ENCODE data around the gene TSPAN1.

TSPAN1 gene

DNA sequence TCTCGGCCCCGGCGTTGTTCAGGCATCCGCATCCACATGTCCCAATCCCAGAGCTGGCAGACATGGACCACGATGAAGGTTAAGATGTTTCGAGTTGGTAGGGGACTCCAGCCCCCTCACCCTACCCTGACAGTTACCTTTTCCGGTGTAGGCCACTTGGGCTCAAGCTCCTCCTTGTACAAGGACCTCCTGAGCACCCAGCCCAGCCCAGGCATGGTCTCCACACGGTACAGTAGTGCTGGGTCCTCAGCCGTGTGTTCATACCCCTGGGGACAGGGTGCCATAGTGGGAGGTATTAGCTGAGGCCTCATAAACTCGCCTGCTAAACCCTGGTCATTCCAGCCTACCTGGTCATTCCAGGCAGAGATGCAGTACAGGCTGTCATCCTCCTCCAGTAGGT, 17.3 kb downstream of the TSPAN1 start:
- H3K4me2 ChIP-seq (ENCODE audit: low read length): no peak overlapping the region
- H2BK15ac ChIP-seq (replicated peaks; ENCODE audit: low read depth): no peak overlapping the region
- H3K23ac ChIP-seq (ENCODE audit: low read length): no peak overlapping the region
- no peak overlapping the region for H2AK5ac ChIP-seq (ENCODE audit: low read length)
- H3K36me3 ChIP-seq (ENCODE audit: control insufficient read depth, insufficient read depth, low read length): peaks cover 11% of the 10 kb centered on the region
- no peak overlapping the region for H4K5ac ChIP-seq (ENCODE audit: low read length)
- no peaks in the 10 kb centered on the region for H3K79me1 ChIP-seq (ENCODE audit: low read length)
- H3K4ac ChIP-seq (ENCODE audit: low read depth, low read length): no peak overlapping the region
- H3K4me1 ChIP-seq (ENCODE audit: control insufficient read depth, low read depth, low read length): no peaks in the 10 kb centered on the region
- no peaks in the 10 kb centered on the region for H3K27me3 ChIP-seq (ENCODE audit: insufficient read depth, low read length, poor library complexity)
- no peak overlapping the region for H2BK120ac ChIP-seq (ENCODE audit: low read depth, low read length)
- no peak overlapping the region for H3K56ac ChIP-seq (ENCODE audit: low read length)
- no peak overlapping the region for H3K18ac ChIP-seq (ENCODE audit: low read length)
- no peak overlapping the region for H3K4me3 ChIP-seq (ENCODE audit: low read length)
- no peak overlapping the region for H2BK5ac ChIP-seq (ENCODE audit: low read length)
- no peaks in the 10 kb centered on the region for H3K79me2 ChIP-seq (ENCODE audit: control insufficient read depth, insufficient read depth, low read length)
- H3K9ac ChIP-seq (ENCODE audit: low read length): no peak overlapping the region
- WGBS (ENCODE audit: extremely low coverage, insufficient coverage, low lambda C conversion rate): no CpG with 5 or more reads among the region's 10 CpGs
- DNase-seq: no peak
- H4K8ac ChIP-seq (ENCODE audit: low read depth, low read length): no peak overlapping the region
- H3K27ac ChIP-seq (ENCODE audit: low read depth, low read length): no peak overlapping the region

DNA sequence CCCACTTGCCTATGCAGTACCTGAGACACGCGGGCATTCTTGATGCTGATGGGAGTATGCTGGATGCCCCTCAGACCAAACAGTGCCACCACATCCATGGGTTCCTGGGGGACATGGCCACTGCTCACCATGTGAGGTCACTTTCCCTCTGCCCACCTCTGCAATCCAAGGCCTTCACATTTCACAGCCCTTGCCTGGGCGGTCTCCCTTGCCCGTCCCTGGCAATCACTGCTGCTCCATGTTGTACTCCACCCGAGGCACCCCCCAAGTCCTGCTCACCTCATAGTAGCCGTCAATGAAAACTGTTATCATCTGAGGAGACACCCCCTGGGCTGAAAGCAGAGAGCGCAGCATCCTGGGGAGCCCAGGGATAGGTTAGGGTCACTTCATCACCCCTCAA, 18.4 kb downstream of the TSPAN1 start:
- Histone ChIP-seq H3K4ac (ENCODE audit: low read depth, low read length) (no peak overlapping the region), H4K5ac (ENCODE audit: low read length) (no peak overlapping the region), H2BK120ac (ENCODE audit: low read depth, low read length) (no peak overlapping the region), H4K8ac (ENCODE audit: low read depth, low read length) (no peak overlapping the region), H3K79me2 (ENCODE audit: control insufficient read depth, insufficient read depth, low read length) (no peaks in the 10 kb centered on the region), H3K27ac (ENCODE audit: low read depth, low read length) (no peak overlapping the region), H2AK5ac (ENCODE audit: low read length) (no peak overlapping the region), H3K79me1 (ENCODE audit: low read length) (peaks cover 2% of the 10 kb centered on the region), H3K23ac (ENCODE audit: low read length) (no peak overlapping the region), H2BK15ac (replicated peaks; ENCODE audit: low read depth) (no peak overlapping the region), H3K36me3 (ENCODE audit: control insufficient read depth, insufficient read depth, low read length) (peaks cover 8% of the 10 kb centered on the region), H3K4me3 (ENCODE audit: low read length) (no peak overlapping the region), H3K4me1 (ENCODE audit: control insufficient read depth, low read depth, low read length) (no peaks in the 10 kb centered on the region), H3K27me3 (ENCODE audit: insufficient read depth, low read length, poor library complexity) (no peaks in the 10 kb centered on the region), H3K9ac (ENCODE audit: low read length) (no peak overlapping the region), H3K56ac (ENCODE audit: low read length) (no peak overlapping the region), H2BK5ac (ENCODE audit: low read length) (no peak overlapping the region), H3K4me2 (ENCODE audit: low read length) (no peak overlapping the region), H3K18ac (ENCODE audit: low read length) (no peak overlapping the region)
- no CpG with 5 or more reads among the region's 7 CpGs for WGBS (ENCODE audit: extremely low coverage, insufficient coverage, low lambda C conversion rate)
- DNase-seq: no peak

DNA sequence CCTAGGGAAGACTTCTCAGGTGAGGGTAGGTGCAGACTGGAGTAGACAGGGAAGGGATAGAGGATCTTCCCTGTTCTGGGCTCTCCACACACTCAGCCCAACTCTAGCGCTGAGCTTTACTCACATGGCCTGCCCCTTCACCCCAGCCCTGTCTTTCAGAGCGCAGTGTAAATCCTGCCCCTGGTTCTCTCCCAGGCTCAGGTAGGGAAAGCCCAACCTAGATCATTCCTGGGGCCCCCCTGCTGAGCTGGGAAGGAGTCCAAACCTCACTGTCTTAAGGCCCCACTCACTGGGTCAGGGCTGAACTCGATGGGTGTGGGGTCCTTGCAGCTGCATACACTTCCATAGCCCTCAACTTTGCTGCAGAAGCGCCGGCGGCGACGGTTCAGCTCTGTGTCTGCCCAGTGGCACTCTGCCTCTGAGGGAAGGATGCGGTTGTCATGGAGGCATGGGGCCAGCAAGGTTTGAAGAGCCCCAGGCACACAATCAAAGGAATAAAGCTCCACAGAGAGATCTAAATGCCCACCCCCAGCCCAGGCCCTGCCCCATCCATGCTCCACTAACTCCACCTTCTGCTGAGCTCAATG, 19.2 kb downstream of the TSPAN1 start:
- H3K79me1 ChIP-seq (ENCODE audit: low read length): peaks cover 2% of the 10 kb centered on the region

DNA sequence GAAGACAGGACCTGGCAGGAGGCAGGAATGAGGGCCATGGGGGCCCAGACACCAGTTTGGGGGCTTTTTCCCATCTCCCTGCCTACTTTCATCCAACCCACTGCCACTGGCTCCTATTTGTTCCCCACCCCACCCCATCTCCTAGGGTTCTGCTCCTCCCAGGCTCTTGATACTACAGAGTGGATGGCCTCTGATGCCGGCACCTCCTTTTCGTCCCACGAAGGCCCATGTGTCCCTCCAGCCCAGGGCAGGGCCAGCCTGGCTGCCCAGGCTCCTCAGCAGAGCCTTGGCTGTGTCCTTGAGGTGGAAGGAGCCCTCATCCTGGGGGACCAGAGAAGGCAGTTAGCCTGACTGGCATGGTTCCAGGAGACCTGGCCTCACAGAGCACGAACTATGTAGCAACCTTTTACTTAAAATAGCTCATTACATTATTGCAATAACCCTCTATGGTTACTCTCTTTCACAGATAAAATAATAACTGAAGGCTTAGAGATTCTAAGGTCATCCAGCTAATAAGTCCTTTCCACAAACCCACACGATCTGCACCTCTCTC, 19.8 kb downstream of the TSPAN1 start:
- no peak overlapping the region for H3K23ac ChIP-seq (ENCODE audit: low read length)
- WGBS (ENCODE audit: extremely low coverage, insufficient coverage, low lambda C conversion rate): no CpG with 5 or more reads among the region's 5 CpGs
- peaks cover 2% of the 10 kb centered on the region for H3K79me1 ChIP-seq (ENCODE audit: low read length)
- peaks cover 8% of the 10 kb centered on the region for H3K36me3 ChIP-seq (ENCODE audit: control insufficient read depth, insufficient read depth, low read length)
- H2BK5ac ChIP-seq (ENCODE audit: low read length): no peak overlapping the region
- no peak for DNase-seq
- H4K8ac ChIP-seq (ENCODE audit: low read depth, low read length): no peak overlapping the region
- H3K4me3 ChIP-seq (ENCODE audit: low read length): no peak overlapping the region
- no peak overlapping the region for H3K4ac ChIP-seq (ENCODE audit: low read depth, low read length)
- no peak overlapping the region for H3K4me2 ChIP-seq (ENCODE audit: low read length)
- no peak overlapping the region for H2BK120ac ChIP-seq (ENCODE audit: low read depth, low read length)
- no peak overlapping the region for H2AK5ac ChIP-seq (ENCODE audit: low read length)
- no peak overlapping the region for H4K5ac ChIP-seq (ENCODE audit: low read length)
- H3K27me3 ChIP-seq (ENCODE audit: insufficient read depth, low read length, poor library complexity): no peaks in the 10 kb centered on the region
- H3K4me1 ChIP-seq (ENCODE audit: control insufficient read depth, low read depth, low read length): no peaks in the 10 kb centered on the region
- H3K18ac ChIP-seq (ENCODE audit: low read length): no peak overlapping the region
- no peaks in the 10 kb centered on the region for H3K79me2 ChIP-seq (ENCODE audit: control insufficient read depth, insufficient read depth, low read length)
- H3K27ac ChIP-seq (ENCODE audit: low read depth, low read length): no peak overlapping the region
- no peak overlapping the region for H3K56ac ChIP-seq (ENCODE audit: low read length)
- no peak overlapping the region for H2BK15ac ChIP-seq (replicated peaks; ENCODE audit: low read depth)
- H3K9ac ChIP-seq (ENCODE audit: low read length): no peak overlapping the region

More for the DNA sequence above, 19.2 kb downstream of the TSPAN1 start:
- H2AK5ac ChIP-seq (ENCODE audit: low read length): no peak overlapping the region
- H2BK120ac ChIP-seq (ENCODE audit: low read depth, low read length): no peak overlapping the region
- H3K56ac ChIP-seq (ENCODE audit: low read length): no peak overlapping the region
- H2BK15ac ChIP-seq (replicated peaks; ENCODE audit: low read depth): no peak overlapping the region
- no peak overlapping the region for H2BK5ac ChIP-seq (ENCODE audit: low read length)
- H3K4me2 ChIP-seq (ENCODE audit: low read length): no peak overlapping the region
- no peak overlapping the region for H3K4me3 ChIP-seq (ENCODE audit: low read length)
- H3K36me3 ChIP-seq (ENCODE audit: control insufficient read depth, insufficient read depth, low read length): peaks cover 8% of the 10 kb centered on the region
- no peaks in the 10 kb centered on the region for H3K4me1 ChIP-seq (ENCODE audit: control insufficient read depth, low read depth, low read length)
- WGBS (ENCODE audit: extremely low coverage, insufficient coverage, low lambda C conversion rate): no CpG with 5 or more reads among the region's 9 CpGs
- H3K27me3 ChIP-seq (ENCODE audit: insufficient read depth, low read length, poor library complexity): no peaks in the 10 kb centered on the region
- H3K9ac ChIP-seq (ENCODE audit: low read length): no peak overlapping the region
- peak; percentile 76 for DNase-seq
- H4K8ac ChIP-seq (ENCODE audit: low read depth, low read length): no peak overlapping the region
- H3K27ac ChIP-seq (ENCODE audit: low read depth, low read length): no peak overlapping the region
- H3K18ac ChIP-seq (ENCODE audit: low read length): no peak overlapping the region
- H3K79me2 ChIP-seq (ENCODE audit: control insufficient read depth, insufficient read depth, low read length): no peaks in the 10 kb centered on the region
- H4K5ac ChIP-seq (ENCODE audit: low read length): no peak overlapping the region
- H3K23ac ChIP-seq (ENCODE audit: low read length): no peak overlapping the region
- H3K4ac ChIP-seq (ENCODE audit: low read depth, low read length): no peak overlapping the region

GRCh38 chr1:46196609-46197008, 21.7 kb downstream of the TSPAN1 start:
- Histone ChIP-seq H2BK15ac (replicated peaks; ENCODE audit: low read depth) (no peak overlapping the region), H2BK5ac (ENCODE audit: low read length) (no peak overlapping the region), H3K18ac (ENCODE audit: low read length) (no peak overlapping the region), H3K79me1 (ENCODE audit: low read length) (peaks cover 2% of the 10 kb centered on the region), H3K27me3 (ENCODE audit: insufficient read depth, low read length, poor library complexity) (no peaks in the 10 kb centered on the region), H3K79me2 (ENCODE audit: control insufficient read depth, insufficient read depth, low read length) (no peaks in the 10 kb centered on the region), H3K36me3 (ENCODE audit: control insufficient read depth, insufficient read depth, low read length) (peaks cover 8% of the 10 kb centered on the region), H2AK5ac (ENCODE audit: low read length) (no peak overlapping the region), H3K23ac (ENCODE audit: low read length) (no peak overlapping the region), H4K5ac (ENCODE audit: low read length) (no peak overlapping the region), H3K4ac (ENCODE audit: low read depth, low read length) (no peak overlapping the region), H3K9ac (ENCODE audit: low read length) (no peak overlapping the region), H3K4me1 (ENCODE audit: control insufficient read depth, low read depth, low read length) (no peaks in the 10 kb centered on the region), H2BK120ac (ENCODE audit: low read depth, low read length) (no peak overlapping the region), H3K4me2 (ENCODE audit: low read length) (no peak overlapping the region), H3K56ac (ENCODE audit: low read length) (peak overlapping the region; percentile 8), H4K8ac (ENCODE audit: low read depth, low read length) (no peak overlapping the region), H3K4me3 (ENCODE audit: low read length) (no peak overlapping the region), H3K27ac (ENCODE audit: low read depth, low read length) (no peak overlapping the region)
- DNase-seq: no peak
- no CpG with 5 or more reads among the region's 9 CpGs for WGBS (ENCODE audit: extremely low coverage, insufficient coverage, low lambda C conversion rate)

DNA sequence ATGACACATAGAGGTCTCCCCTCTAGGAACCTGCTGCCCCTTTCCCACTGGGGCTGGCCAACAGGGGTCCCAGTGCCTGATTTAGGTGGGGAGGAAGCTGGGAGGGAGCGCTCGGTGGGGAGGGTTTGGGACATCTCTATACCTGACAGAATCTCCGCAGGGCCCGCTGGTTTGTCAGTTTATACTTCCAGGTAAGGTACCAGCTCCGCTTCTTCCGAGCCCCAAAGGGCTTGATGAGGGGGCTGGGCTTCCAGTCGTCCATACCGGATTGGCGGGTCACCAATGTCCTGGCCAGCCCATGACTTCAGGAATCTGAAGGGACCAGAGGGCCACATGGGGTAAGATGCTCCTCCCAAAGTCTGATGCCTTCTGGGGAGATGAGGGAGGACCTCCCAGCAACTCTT, 22.7 kb downstream of the TSPAN1 start:
- no peak overlapping the region for H2AK5ac ChIP-seq (ENCODE audit: low read length)
- H3K18ac ChIP-seq (ENCODE audit: low read length): peak overlapping the region; percentile 91
- H3K27ac ChIP-seq (ENCODE audit: low read depth, low read length): no peak overlapping the region
- H4K8ac ChIP-seq (ENCODE audit: low read depth, low read length): no peak overlapping the region
- WGBS (ENCODE audit: extremely low coverage, insufficient coverage, low lambda C conversion rate): no CpG with 5 or more reads among the region's 9 CpGs
- peak; percentile 51 for DNase-seq
- no peak overlapping the region for H2BK120ac ChIP-seq (ENCODE audit: low read depth, low read length)
- no peak overlapping the region for H2BK5ac ChIP-seq (ENCODE audit: low read length)
- peaks cover 2% of the 10 kb centered on the region for H3K79me1 ChIP-seq (ENCODE audit: low read length)
- peak overlapping the region; percentile 92 for H3K9ac ChIP-seq (ENCODE audit: low read length)
- H3K4me3 ChIP-seq (ENCODE audit: low read length): peak overlapping the region; percentile 73
- H3K4me1 ChIP-seq (ENCODE audit: control insufficient read depth, low read depth, low read length): no peaks in the 10 kb centered on the region
- H3K56ac ChIP-seq (ENCODE audit: low read length): peak overlapping the region; percentile 98
- H3K4me2 ChIP-seq (ENCODE audit: low read length): peak overlapping the region; percentile 93
- H2BK15ac ChIP-seq (replicated peaks; ENCODE audit: low read depth): no peak overlapping the region
- no peaks in the 10 kb centered on the region for H3K79me2 ChIP-seq (ENCODE audit: control insufficient read depth, insufficient read depth, low read length)
- no peak overlapping the region for H3K23ac ChIP-seq (ENCODE audit: low read length)
- no peaks in the 10 kb centered on the region for H3K27me3 ChIP-seq (ENCODE audit: insufficient read depth, low read length, poor library complexity)
- H4K5ac ChIP-seq (ENCODE audit: low read length): no peak overlapping the region
- H3K4ac ChIP-seq (ENCODE audit: low read depth, low read length): no peak overlapping the region
- H3K36me3 ChIP-seq (ENCODE audit: control insufficient read depth, insufficient read depth, low read length): peaks cover 3% of the 10 kb centered on the region
